NCI-H1105 treated with DMSO at 0.1 percent for 48 hours (cell line): Measurements from ENCODE around the gene FN3KRP.

Source experiments
- DNase-seq: peaks from one replicate; lab custom pipeline; 2025; lab: John Stamatoyannopoulos, UW

Gene FN3KRP

DNA sequence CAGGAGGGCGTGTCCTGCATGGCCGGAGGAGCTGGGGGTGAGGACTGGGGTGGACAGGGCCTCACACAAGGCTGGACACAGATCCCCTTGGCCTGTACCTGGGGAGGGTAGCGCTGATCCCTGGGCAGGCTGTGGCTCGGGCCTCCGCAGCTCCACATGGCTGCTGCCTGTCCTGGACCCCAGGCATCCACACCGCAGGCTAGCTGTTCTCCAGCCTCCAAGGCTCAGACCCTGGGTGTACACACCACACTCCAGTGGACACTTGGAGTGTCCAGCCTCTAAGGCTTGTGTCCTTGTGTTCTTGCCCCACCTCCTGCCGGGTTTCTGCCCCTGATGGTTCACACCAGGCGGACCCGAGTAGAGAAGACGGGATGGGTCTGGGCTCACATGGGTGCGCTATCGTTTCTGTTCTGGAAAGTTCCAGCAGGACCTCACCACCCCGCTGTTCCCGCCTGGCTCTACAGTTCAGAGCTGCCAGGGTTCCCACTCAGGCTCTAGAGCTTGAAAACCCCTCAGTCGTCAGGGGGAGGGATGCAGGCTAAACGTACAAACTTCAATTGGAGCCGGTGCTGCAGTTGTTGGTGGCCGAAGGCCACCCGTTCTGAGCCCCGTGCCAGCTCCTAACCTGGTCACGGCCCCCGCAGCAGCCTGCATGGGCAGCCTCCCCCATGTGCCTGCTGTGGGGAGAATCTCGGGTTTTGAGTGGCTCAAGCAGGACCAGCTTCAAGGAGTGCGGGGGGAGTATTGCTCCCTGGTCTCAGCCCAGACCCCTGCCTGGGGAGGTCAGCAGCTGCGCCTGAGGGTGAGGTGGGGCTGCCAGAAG, 6.6 kb upstream of the FN3KRP start:
- DNase-seq, result no peak

DNA sequence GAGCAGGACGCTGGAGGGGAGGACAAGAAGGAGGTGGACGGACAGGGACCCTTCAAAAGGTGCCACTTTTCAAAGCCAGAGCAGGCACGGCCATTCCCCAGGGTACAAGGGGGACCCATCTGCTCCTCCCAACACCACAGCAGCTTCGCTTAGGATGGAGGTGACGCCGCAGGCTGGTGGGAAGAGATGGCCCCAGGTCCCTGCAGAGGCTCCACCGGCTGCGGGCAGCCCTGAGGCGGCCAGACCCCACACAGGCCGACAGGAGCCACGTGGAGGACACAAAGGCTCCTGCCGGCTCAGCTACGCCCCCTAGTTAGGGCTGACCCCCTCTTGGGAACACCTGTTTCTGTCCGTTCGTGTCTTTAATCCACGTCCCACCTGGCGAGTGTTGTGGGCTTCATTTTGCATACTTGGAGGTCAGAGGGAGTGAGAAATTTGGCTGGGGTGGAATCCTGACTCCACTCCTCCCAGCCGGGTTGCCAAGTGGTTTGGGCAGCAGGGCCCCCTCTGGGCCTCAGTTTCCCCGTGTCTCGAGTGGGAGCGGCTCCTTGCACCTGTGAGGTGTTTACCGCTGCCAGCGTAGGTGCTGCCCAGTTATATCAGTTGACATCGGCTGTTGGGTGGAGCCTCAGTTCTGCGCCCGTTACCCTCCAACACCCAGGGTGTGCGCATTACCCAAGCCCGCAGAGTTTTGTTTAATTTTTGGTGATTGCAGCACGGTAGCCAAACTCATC, 5.8 kb upstream of the FN3KRP start:
- no peak for DNase-seq

DNA sequence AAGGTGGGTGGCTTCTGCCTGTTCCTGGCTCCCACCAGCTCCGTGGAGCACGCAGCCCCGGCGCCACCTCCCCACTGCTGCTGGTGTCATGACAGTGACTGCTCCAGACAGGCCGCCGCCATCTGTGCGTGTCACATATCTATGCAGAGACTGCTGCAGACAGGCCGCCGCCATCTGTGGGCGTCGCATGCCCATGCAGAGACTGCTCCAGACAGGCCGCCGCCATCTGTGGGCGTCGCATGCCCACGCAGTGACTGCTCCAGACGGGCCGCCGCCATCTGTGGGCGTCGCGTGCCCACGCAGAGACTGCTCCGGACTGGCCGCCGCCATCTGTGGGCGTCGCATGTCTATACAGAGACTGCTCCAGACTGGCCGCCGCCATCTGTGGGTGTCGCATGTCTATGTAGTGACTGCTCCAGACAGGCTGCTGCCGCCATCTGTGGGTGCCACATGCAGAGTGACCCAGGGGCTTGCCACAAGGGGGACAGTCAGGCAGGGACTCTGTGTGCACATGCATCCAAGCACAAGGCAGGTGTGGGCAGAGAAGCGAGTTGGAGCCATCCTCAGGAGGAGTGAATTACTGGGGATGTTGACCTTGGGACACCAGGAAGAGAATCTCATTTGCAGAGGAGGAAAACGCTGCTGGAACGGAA, 3.3 kb upstream of the FN3KRP start:
- DNase-seq, result no peak

DNA sequence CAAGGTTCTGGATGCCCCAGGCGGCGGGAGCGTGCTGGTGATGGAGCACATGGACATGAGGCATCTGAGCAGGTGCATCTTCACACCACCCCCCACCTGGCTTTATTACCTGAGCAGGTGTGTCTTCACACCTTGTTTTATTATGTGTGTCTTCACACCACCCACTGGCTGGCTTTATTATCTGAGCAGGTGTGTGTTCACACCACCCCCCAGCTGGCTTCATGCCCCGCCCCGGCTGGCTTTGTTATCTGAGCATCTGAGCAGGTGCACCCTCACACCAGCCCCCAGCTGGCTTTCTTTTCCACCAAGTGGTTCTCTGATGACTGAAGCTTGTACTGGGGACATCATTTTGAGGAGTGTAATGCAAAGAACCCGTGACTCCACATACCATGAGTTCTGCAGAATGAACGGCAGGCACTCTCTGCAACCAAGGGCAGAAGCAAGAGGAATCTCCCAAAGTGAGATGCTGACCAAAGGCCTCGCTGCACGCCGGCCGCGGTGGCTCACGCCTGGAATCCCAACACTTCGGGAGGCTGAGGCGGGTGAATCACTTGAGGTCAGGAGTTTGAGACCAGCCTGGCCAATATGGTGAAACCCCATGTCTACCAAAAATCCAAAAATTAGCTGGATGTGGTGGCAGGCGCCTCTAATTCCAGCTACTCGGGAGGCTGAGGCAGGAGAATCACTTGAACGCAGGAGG, 2.6 kb downstream of the FN3KRP start:
- DNase-seq, result peak; percentile 5

DNA sequence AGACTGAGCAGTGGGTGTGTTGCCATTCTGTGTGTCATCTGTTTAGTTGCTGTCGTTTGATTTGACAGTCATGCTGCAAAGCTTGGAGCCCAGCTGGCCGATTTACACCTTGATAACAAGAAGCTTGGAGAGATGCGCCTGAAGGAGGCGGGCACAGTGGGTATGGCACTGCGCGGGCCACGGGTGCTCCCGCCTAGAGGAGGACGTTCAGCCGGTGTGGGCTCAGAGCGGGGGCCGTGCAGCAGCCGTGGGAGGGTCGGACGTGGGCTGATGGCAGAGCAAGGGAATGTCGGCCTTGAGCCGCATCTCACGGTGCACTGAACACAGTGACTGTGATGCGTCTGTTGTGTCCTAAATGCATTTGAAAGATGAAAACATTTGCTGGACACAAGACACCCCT, 3.7 kb downstream of the FN3KRP start:
- no peak for DNase-seq

DNA sequence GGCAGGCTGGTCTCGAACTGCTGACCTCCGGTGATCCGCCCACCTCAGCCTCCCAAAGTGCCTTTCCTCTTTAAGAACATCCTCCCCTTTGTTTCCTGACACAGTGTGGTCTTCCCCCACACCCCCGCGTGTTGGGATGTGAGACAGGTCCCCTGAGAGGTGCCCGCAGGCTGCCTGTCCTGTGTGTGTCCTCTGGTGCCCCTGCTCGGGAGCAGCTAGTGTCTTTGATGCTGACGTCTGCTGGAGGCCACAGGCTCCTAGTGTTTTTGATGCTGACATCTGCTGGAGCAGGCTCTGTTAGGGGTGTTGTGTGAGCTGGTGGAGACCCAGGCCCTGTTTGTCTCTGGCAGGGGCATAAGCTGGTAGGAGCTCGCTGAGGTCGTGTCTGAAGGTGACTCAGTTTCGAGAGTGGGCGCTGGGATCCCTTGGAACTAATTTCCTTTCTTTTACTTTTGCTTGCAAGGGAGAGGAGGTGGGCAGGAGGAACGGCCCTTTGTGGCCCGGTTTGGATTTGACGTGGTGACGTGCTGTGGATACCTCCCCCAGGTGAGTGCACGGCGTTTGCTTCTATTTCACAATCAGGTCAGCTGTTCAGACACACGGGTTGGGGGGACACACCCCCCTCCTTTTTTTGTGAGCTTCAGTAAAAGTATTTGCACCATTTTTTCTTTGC, 6.0 kb downstream of the FN3KRP start:
- no peak for DNase-seq

DNA sequence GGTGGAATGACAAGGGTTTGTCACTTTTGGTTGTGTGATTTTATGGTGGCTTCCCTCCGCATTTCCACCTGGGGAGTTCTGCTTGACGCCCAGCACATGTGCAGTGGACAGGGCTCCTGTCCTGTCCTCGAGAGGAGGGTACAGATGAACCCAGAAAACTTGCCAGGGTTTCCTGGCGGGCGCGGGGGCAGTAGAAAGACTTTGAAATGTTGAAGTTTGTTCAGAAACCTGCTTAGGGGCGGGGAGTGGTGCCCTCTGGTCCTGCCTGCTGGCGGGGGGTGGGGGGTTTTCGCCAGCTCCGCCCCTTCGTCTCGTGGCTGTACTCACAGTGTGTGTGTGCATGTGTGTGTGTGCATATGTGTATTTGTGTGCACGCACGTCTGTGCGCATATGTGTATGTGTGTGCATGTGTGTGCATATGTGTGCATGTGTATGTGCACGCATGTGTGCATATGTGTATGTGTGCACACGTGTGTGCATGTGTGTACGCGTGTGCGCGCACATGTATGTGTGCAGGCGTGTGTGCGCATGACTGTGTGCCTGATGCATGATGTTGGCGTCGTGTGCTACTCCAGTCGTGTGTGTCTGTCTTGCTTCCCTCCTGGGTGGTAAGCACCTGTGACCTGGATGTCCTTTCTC, 6.8 kb downstream of the FN3KRP start:
- no peak for DNase-seq

DNA sequence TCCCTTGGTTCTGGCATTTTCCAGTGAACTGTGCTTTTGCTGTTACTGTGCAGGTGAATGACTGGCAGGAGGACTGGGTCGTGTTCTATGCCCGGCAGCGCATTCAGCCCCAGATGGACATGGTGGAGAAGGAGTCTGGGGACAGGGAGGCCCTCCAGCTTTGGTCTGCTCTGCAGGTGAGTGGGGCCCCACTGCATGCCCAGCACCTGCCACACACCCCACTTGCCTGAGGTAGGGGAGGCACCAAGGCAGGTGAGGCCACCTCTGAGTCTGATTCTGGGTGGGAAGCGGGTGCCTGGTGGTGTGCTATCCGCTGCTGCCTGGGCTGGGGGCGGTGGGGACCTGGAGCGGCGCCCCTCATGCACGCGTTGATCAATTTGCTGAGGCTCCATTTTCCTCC, 9.9 kb downstream of the FN3KRP start:
- no peak for DNase-seq

DNA sequence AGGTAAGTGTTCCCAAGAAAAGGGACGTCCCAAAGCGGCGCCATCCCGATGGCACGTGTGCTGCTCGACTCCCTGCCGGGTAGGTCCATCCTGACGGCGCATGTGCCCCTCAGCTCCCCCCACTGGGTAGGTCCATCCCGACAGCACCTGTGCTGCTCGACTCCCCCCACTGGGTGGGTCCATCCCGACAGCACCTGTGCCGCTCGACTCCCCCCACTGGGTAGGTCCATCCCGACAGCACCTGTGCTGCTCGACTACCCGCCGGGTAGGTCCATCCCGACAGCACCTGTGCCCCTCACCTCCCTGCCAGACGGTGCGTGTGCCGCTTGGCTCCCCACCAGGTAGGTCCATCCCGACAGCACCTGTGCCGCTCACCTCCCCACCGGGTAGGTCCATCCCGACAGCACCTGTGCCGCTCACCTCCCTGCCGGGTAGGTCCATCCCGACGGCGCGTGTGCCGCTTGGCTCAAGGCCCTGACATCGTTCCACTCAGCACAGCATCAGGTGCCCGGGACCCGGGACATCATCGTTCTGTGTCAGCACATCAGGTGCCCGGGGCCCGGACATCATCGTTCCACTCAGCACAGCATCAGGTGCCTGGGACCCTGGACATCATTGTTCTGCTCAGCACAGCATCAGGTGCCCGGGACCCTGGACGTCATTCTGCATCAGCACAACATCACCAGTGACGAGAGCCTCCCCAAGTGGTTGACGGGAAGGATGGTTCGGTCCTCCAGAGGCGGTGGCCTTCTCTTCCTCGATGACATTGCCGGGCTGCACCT, 13.2 kb downstream of the FN3KRP start:
- no peak for DNase-seq

DNA sequence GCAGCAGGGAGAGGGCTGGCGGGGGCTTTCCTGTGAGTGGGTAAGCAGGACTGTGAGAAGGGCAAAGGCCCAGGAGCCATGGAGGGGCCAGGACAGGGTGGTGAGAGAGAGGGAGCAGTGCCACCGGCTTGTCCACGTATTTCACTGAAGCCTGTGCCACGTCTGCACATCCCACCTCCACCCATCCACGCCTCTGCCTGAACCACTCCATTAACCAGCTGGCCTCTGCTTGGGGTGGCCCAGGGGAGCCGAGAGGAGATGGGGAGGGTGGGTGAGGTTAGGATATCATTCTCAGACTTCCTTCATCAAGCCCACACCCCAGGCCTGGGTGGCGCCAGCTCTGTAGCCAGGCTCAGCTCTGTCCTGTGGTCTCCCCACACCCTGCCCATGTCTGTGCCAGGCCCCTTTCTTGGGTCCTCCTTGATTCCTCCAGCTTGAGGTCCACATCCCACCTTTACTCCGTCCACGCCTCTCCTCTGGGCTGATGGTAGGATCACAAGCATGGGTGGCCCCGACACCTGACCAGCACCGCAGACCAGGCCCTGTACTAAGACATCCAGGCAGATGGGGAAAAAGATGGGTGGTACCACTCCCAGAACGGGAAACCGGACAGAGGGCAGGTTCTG, 15.7 kb downstream of the FN3KRP start:
- no peak for DNase-seq

DNA sequence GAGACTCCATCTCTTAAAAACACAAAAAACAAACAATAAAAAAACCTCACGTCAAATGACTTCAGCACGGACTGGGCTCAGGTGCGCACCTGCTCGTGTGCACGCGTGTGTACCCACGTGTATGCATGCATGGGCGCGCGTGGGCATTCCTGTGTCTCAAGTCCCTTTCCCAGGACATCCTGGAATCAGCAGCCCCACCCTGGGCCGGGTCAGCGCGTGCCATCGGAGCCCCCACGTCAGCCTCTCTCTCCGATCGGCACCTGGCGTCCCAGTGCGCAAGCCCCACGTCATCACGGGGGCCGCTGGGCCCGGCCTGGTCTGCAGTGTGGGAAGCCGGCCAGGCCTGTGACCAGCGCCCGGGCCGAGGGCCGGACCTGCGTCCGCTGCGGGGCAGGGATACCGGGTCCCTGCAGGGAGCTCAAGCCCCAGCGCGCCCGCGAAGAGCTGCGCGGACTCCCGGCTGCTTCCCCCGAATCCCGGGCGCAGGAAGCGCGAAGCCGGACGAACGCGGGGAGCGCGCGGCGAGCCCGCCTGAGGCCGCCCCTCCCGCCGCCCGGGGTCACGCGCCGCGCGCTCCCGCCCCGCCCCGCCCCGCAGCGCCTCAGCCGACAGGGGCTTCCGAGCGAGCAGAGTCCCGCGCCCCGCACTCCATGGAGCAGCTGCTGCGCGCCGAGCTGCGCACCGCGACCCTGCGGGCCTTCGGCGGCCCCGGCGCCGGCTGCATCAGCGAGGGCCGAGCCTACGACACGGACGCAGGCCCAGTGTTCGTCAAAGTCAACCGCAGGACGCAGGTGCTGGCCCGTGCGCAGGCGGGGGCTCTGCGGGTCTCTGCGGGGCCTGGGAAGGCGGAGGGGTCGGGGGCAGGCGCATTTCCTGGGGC, 18.7 kb downstream of the FN3KRP start, which contains the start of gene FN3K:
FN3K (plus strand) TSS at position 629 of the 880 bp plus-strand sequence; CDS start at position 651, 22 bp downstream.
- peak; percentile 38 for DNase-seq

DNA sequence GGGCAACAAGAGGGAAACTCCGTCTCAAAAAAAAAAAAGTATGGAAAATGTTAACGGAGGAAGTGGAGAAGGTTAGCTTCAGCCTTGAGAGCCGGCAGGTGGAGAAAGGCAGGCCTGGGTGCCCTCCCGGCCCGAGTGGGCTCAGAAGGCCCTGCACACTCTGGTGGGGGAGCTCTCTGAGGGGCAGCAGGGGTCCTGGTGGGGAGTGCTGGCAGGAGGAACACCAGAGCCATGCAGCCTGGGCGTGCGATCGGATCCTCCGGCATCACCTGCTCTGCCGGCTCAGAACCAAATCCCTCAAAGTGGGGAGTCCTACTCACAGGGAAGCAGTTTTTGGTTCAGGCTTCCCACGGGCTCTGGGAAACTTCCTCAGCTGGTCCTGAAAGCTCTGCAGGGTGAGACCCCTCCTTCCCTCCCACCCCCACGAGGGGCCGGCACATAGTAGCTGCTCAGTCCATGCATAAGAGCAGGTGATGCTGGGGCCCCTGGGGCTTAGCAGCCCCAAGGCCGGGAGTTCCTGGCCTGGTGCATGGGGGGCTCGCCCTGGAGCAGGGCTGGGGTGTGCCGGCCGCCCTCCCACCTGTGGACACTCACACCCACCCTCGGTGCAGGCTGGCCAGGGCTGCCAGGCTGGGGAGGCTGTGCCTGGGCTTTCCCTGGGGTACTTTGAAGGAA, 20.1 kb downstream of the FN3KRP start:
- no peak for DNase-seq

DNA sequence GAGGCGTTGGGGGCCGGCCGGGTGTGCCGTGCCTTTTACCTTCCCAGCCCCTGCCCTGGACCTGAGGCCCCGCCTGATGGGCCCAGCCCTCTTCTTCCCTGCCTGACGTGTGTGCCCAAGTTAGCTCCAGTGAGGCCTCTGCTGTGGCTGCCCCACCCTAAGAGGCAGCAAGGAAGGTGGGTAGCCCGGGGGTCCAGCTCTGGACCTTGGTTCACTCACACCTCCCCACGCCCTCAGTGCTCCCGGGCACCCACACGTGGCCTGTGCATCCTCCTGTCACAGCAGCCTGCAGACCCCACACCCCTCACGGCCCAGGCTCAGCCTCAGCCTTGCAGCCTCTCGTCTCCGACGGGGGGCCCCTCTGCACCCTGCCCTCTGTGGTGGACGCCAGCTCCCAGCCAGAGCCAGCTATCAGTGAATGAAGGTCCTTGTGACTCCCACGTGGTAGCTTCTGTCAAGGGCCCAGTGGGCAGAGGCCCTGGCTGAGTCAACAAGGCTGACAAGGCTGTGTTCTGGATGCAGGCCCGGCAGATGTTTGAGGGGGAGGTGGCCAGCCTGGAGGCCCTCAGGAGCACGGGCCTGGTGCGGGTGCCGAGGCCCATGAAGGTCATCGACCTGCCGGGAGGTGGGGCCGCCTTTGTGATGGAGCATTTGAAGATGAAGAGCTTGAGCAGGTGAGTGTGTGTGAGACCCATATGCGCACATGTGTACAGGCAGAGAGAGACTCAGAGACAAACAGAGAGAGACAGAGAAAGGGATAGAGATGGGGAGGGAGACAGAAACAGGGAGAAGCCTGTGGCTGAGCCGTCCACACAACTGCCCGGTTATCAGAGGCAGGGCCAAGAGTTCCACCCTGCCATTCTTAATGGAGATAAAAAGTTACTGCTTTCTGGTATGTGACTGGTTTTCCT, 21.7 kb downstream of the FN3KRP start:
- no peak for DNase-seq

DNA sequence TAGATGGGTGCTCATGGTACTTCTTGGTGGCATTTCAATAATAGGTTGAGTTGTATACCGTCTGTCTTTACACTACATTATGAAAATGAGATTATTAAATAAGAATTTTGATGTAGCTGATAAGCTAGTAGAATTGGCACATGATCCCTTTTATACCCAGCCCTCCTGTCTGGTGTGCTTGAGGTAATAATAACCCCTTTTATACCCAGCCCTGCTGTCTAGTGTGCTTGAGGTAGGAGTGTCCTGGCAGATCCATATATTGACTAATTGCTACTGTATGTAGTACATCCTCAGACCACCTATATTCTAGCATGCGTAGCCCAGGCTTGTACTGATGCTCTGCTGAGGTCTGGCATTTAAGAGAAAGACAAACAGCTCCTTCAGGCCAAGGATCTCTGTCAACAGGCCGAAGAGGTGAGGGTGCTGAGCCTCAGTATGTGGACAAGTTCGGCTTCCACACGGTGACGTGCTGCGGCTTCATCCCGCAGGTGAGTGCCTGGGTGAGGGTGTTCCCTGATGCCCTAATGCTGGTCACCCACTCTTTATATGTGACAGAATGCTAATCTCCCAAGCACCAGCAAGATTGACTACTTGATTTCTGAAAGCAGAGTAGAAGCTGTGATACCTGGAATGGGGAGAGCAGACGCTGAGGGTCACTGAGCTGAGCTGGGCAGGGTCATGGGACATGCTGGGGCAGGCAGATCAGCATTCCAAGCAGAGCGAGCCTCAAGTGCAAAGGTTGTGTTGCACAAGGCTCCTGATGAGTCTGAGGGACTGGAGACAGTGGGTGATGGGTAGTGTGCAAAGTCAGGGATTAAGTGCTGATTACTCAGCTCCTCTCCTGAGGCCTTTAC, 24.6 kb downstream of the FN3KRP start:
- no peak for DNase-seq

DNA sequence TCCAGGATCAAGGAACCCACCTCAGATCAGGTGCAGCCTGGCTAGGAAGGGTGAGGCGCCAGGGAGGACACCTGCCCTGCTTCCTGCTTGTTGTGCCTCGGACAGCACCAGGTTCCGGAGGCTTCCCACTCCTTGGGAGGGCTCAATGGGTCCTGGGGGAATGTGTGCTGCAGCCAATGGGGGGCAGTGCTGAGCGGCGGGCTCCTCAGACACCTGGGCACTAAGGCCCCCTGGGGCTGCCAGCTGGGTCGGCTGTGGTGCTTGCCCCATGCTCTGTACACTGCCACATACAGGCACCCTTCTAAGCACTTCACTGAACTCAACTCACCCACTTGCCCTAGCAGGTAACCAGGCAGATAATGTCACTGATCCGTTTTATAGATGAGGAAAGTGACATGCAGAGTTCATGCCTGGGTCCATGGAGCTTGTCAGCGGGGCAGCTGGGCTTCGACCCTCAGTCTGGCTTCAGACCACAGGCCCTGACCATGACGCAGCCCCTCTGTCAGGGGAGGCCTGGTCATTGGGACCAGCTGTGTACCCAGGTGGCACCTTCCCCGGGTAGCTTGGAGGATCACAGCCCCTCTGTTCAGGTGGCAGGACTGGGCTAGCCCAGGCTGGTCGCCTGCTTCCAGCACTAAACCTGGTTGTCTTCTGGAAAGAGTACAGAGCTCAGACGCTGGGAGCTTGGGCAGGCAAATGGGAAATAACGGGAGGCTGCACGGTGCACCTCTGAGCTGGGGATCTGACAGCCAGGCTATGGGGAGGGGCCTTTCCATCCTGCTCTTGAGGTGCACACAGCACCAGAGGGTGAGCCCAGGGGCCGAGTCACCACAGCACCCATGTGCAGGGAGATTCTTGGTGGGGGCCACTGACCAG, 27.1 kb downstream of the FN3KRP start:
- no peak for DNase-seq
